HepG2 (cell line): Measurements from ENCODE around the gene TMEM164. TPM values are rescaled to one million over a fixed set of nuclear protein-coding genes. Genes with fewer than 3 reads are reported as not detected.

Source experiments
- ATAC-seq: fragments of 200-7000 bp; cut with Tn5 transposase; 3 replicates; pipeline ENCODE4 v1.9.1; 2020; ENCODE audit warnings: mild to moderate bottlenecking, moderate library complexity
- BruUV-seq: library from RNA; stranded (reverse); fragments of 400-500 nt; replicated peaks from 2 replicates; lab custom pipeline; 2021; lab: Mats Ljungman, UMichigan
- CTCF ChIA-PET: fragments of 300-600 bp; formaldehyde crosslinking; extraction: SDS; loops from one replicate; lab custom pipeline; 2021; ENCODE audit warnings: low total read pairs, inconsistent platforms, low intra/inter-chr PET ratio; lab: Yijun Ruan, JAX
- POLR2A ChIA-PET: fragments of 350-600 bp; sonication (Branson Sonifier 250); formaldehyde crosslinking; loops from one replicate; lab custom pipeline; 2020; ENCODE audit warnings: antibody characterized with exemption, inconsistent platforms; lab: Yijun Ruan, JAX
- DNase-seq: peaks from one replicate; pipeline ENCODE4 v3.0.0-alpha.2; 2015; ENCODE audit warnings: low spot score
- FAIRE-seq: peaks from 3 replicates; lab custom pipeline; 2011; peaks lifted over from hg19 to GRCh38; lab: Jason Lieb, UNC
- H2AFZ ChIP-seq: one replicate; pipeline ENCODE4 v1.6.1; 2011; ENCODE audit warnings: low read length, inconsistent platforms
- H3K27ac ChIP-seq: fragments of 300-600 bp; 3 replicates; pipeline ENCODE4 v1.8.0; 2011; ENCODE audit warnings: mixed run types, mild to moderate bottlenecking, mixed read lengths, low read length, inconsistent platforms; ENCODE audit not compliant: insufficient read depth; ENCODE audit errors: extremely low read length
- H3K27me3 ChIP-seq, 2 experiments: fragments of 200-600 bp in 1 of 2; 2 replicates in 1 of 2; 3 replicates in 1 of 2; pipeline versions ENCODE4 v1.6.0 to v1.8.0; 2011; ENCODE audit warnings: low read length in 2 of 2, mild to moderate bottlenecking in 2 of 2, moderate library complexity in 2 of 2, inconsistent platforms in 1 of 2; ENCODE audit not compliant: insufficient read depth in 2 of 2, control insufficient read depth in 1 of 2
- H3K36me3 ChIP-seq, 2 experiments: fragments of 200-600 bp in 1 of 2; replicated peaks in 1 of 2; 2 replicates in 1 of 2; 3 replicates in 1 of 2; pipeline versions ENCODE4 v1.5.1 to v1.8.0; 2011; ENCODE audit warnings: low read length in 2 of 2, inconsistent platforms in 1 of 2; ENCODE audit not compliant: insufficient read depth in 2 of 2, control insufficient read depth in 1 of 2
- H3K4me1 ChIP-seq: 2 replicates; pipeline ENCODE4 v1.5.1; 2012; ENCODE audit warnings: low read length, inconsistent platforms; ENCODE audit not compliant: insufficient read depth
- H3K4me2 ChIP-seq: 2 replicates; pipeline ENCODE4 v1.6.0; 2011; ENCODE audit warnings: low read depth, low read length, inconsistent platforms
- H3K4me3 ChIP-seq, 3 experiments: fragments of 200-600 bp in 1 of 3; sonication (generic), shearing (Covaris generic) in 1 of 3; replicated peaks in 1 of 3; 2 replicates each; pipeline ENCODE4 v1.5.1; 2011 to 2016; ENCODE audit warnings: low read length in 3 of 3, inconsistent platforms in 2 of 3, low read depth in 2 of 3, mild to moderate bottlenecking in 2 of 3, control low read depth in 1 of 3, mixed read lengths in 1 of 3; ENCODE audit not compliant: insufficient read depth in 1 of 3
- H3K79me2 ChIP-seq: one replicate; pipeline ENCODE4 v1.6.1; 2011; ENCODE audit warnings: low read length, inconsistent platforms; ENCODE audit not compliant: insufficient read depth
- H3K9ac ChIP-seq: 2 replicates; pipeline ENCODE4 v1.6.0; 2011; ENCODE audit warnings: mild to moderate bottlenecking, low read depth, low read length, inconsistent platforms; ENCODE audit not compliant: insufficient read depth
- H3K9me3 ChIP-seq: 2 replicates; pipeline ENCODE4 v1.5.1; 2012; ENCODE audit warnings: mild to moderate bottlenecking, low read length
- H4K20me1 ChIP-seq: 2 replicates; pipeline ENCODE4 v1.6.0; 2011; ENCODE audit warnings: inconsistent platforms, mild to moderate bottlenecking, low read length, moderate library complexity; ENCODE audit not compliant: insufficient read depth
- ARNT ChIP-seq: fragments of 450-650 bp; IDR thresholded peaks from 2 replicates; pipeline ENCODE4 v1.6.1; 2017
- BRD4 ChIP-seq: sonication (generic); formaldehyde crosslinking; IDR thresholded peaks from 2 replicates; pipeline ENCODE4 v1.4.0; 2020; ENCODE audit warnings: missing genetic modification reagents
- HNRNPLL ChIP-seq: fragments of 200-400 bp; formaldehyde crosslinking; IDR thresholded peaks from 2 replicates; pipeline ENCODE4 v1.6.1; 2017; ENCODE audit warnings: mild to moderate bottlenecking, low read depth, low read length; ENCODE audit not compliant: poor library complexity, severe bottlenecking
- KDM1A ChIP-seq: IDR thresholded peaks from 2 replicates; pipeline ENCODE4 v1.6.1; 2016; ENCODE audit warnings: missing compliant biosample characterization
- WIZ ChIP-seq: sonication (generic); formaldehyde crosslinking; IDR thresholded peaks from 2 replicates; pipeline ENCODE4 v1.5.1; 2020; ENCODE audit warnings: mild to moderate bottlenecking, missing genetic modification reagents
- ZMYM4 ChIP-seq: sonication (generic); formaldehyde crosslinking; IDR thresholded peaks from 2 replicates; pipeline ENCODE4 v1.8.1; 2023; ENCODE audit warnings: mild to moderate bottlenecking, missing genetic modification reagents
- ZNF121 ChIP-seq: sonication (generic); formaldehyde crosslinking; IDR thresholded peaks from 2 replicates; pipeline ENCODE4 v1.5.0; 2020; ENCODE audit warnings: mild to moderate bottlenecking, missing genetic modification reagents
- ZNF354B ChIP-seq: sonication (generic); formaldehyde crosslinking; IDR thresholded peaks from 2 replicates; pipeline ENCODE4 v1.8.0; 2022; ENCODE audit warnings: mild to moderate bottlenecking, missing genetic modification reagents
- ZNF629 ChIP-seq: sonication (generic); formaldehyde crosslinking; conservative IDR thresholded peaks from 2 replicates; pipeline ENCODE4 v1.5.0; 2020; ENCODE audit warnings: missing genetic modification reagents
- WGBS: methylation state at CpG from one replicate; pipeline ENCODE4 v1.1.6; 2017; ENCODE audit warnings: low lambda C conversion rate; 5-methylcytosine and 5-hydroxymethylcytosine counted together
- in situ Hi-C: cut with HindIII; loops from 2 replicates; pipeline ENCODE4 v1.10.0; 2017; ENCODE audit warnings: low pct_unique_long_range_greater_than_20kb; ENCODE audit not compliant: extremely low pct_ligation_motif_present
- intact Hi-C: fragments of 100-400 bp; cut with micrococcal nuclease; formaldehyde crosslinking; loops from one replicate; pipeline ENCODE4 v1.10.0; 2022; ENCODE audit not compliant: unreplicated experiment
- polyA plus RNA-seq, 8 experiments: library from polyadenylated mRNA; depleted of rRNA in 3 of 8; stranded (reverse) in 7 of 8; unstranded in 1 of 8; fragments of >200 nt; fragmentation: Illumina TruSeq in 4 of 8; extraction: Trizol in 4 of 8; gene quantifications; 2 replicates each; pipeline versions ENCODE4 v1.2.1 to v1.2.3, GENCODE V29; 2011 to 2016; ENCODE audit warnings: low read depth in 4 of 8, missing spikeins in 1 of 8, mixed read lengths in 1 of 8; ENCODE audit not compliant: insufficient read depth in 1 of 8
- total RNA-seq, 5 experiments: library from RNA; depleted of rRNA; stranded (reverse); fragments of >200 nt; fragmentation: Illumina TruSeq; extraction: Trizol; gene quantifications; 2 replicates each; pipeline ENCODE4 v1.2.3, GENCODE V29; 2016; ENCODE audit warnings: low read depth in 1 of 5
- TF ChIP-seq, protein P1 (sequence below): sonication (generic); formaldehyde crosslinking; IDR thresholded peaks from 2 replicates; pipeline ENCODE4 v1.5.0; 2020; ENCODE audit warnings: mild to moderate bottlenecking, missing genetic modification reagents, borderline replicate concordance
- TF ChIP-seq, protein P2 (sequence below): IDR thresholded peaks from 2 replicates; pipeline ENCODE4 v1.6.1; 2016; ENCODE audit warnings: missing compliant biosample characterization, missing genetic modification reagents, borderline replicate concordance

Gene TMEM164
- total and polyA plus RNA-seq, 2 of the 13 experiments (the other 11 are each of a cell fraction or from before 2014, with no cell fraction given): 5.8 to 13.2 TPM

DNA sequence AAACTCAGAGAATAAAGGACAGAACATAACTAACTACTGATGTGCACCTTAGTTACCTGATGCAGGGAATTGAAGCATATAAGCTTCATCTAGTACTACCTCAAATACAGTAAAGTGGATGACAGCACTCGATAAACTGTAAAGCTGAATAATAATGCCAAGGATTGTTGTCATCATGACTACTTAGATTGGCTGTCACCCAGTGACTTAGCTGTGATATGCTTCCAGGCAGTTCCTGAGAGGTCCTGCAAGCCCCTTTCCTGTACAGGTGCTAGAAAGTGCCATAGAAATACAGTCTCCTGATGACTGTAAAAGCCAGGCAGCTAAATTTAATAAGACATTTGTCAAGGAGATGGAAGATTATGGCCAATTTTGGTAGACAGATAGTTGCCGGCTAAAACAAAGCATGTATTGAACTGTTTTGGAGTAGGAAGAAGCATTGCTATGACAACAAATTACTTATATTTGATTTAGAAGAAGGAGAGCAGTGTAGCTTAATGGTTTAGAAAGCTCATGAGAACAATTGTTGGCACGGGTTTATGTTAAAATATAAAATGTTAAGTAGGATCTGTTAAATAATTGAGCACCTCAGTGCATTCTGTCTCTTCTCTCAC, 29.7 kb downstream of the TMEM164 start:
- in situ Hi-C loops: no loop called here
- Histone ChIP-seq H3K79me2 (no peaks in the 10 kb centered on the region), H3K4me2 (no peak overlapping the region), H3K4me3 (no peak overlapping the region), H3K27ac (no peak overlapping the region), H3K4me1 (peaks cover 24% of the 10 kb centered on the region), H2AFZ (no peak overlapping the region), H4K20me1 (no peaks in the 10 kb centered on the region; the same call in 1 of the 2 replicates), H3K36me3 (no peaks in the 10 kb centered on the region), H3K27me3 (no peaks in the 10 kb centered on the region), H3K9me3 (no peaks in the 10 kb centered on the region), H3K9ac (no peak overlapping the region)
- 88% methylated on average over 3 of the region's 3 CpGs for WGBS
- no TSS peak for BruUV-seq
- CTCF ChIA-PET: no interaction called here
- ATAC-seq (no peak), DNase-seq (no peak), FAIRE-seq (no peak)
- intact Hi-C loops: no loop called here
- POLR2A ChIA-PET: no interaction called here
- no peak for TF ChIP-seq ZNF629 (CRISPR knock-in tag)
- TF ChIP-seq HNRNPLL: no peak
- no peak for TF ChIP-seq ZMYM4 (CRISPR knock-in tag)
- no peak for TF ChIP-seq ZNF354B (CRISPR knock-in tag)
- no peak for TF ChIP-seq KDM1A (CRISPR knock-in tag)
- TF ChIP-seq, protein P1, sequence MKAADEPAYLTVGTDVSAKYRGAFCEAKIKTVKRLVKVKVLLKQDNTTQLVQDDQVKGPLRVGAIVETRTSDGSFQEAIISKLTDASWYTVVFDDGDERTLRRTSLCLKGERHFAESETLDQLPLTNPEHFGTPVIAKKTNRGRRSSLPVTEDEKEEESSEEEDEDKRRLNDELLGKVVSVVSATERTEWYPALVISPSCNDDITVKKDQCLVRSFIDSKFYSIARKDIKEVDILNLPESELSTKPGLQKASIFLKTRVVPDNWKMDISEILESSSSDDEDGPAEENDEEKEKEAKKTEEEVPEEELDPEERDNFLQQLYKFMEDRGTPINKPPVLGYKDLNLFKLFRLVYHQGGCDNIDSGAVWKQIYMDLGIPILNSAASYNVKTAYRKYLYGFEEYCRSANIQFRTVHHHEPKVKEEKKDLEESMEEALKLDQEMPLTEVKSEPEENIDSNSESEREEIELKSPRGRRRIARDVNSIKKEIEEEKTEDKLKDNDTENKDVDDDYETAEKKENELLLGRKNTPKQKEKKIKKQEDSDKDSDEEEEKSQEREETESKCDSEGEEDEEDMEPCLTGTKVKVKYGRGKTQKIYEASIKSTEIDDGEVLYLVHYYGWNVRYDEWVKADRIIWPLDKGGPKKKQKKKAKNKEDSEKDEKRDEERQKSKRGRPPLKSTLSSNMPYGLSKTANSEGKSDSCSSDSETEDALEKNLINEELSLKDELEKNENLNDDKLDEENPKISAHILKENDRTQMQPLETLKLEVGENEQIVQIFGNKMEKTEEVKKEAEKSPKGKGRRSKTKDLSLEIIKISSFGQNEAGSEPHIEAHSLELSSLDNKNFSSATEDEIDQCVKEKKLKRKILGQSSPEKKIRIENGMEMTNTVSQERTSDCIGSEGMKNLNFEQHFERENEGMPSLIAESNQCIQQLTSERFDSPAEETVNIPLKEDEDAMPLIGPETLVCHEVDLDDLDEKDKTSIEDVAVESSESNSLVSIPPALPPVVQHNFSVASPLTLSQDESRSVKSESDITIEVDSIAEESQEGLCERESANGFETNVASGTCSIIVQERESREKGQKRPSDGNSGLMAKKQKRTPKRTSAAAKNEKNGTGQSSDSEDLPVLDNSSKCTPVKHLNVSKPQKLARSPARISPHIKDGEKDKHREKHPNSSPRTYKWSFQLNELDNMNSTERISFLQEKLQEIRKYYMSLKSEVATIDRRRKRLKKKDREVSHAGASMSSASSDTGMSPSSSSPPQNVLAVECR (CRISPR knock-in tag): no peak
- TF ChIP-seq ARNT: no peak
- no peak for TF ChIP-seq WIZ (CRISPR knock-in tag)
- no peak for TF ChIP-seq ZNF121 (CRISPR knock-in tag)
- no peak for TF ChIP-seq BRD4 (CRISPR knock-in tag)
- TF ChIP-seq, protein P2, sequence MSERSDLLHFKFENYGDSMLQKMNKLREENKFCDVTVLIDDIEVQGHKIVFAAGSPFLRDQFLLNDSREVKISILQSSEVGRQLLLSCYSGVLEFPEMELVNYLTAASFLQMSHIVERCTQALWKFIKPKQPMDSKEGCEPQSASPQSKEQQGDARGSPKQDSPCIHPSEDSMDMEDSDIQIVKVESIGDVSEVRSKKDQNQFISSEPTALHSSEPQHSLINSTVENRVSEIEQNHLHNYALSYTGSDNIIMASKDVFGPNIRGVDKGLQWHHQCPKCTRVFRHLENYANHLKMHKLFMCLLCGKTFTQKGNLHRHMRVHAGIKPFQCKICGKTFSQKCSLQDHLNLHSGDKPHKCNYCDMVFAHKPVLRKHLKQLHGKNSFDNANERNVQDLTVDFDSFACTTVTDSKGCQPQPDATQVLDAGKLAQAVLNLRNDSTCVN (CRISPR knock-in tag): no peak
